ENCODE data around the gene KIAA1614.

DNA sequence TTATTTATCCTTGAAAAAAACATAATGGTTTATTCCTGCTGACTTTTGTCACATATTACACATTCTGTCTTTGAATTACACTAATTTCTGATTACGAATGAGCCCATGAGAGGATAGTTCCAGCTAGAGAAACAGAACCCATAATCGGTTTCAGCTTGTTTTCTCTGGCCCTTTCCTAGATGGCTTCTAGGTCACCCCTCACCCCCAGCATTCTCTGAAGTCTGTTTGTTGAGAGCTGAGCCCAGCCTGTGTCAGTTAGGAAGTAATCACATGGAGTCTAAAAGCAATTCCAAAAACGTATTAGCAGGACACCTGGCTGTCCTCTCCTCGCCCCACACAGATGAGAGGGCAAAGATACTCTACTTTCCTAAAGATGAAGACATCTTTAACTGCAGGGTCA, 48.9 kb downstream of the KIAA1614 start:
- TF ChIP-seq EZH2 (IDR thresholded peaks at IDR 0.05), result no peak
- TF ChIP-seq CTCF (IDR thresholded peaks at IDR 0.05), result no peak

Measured in neural progenitor cell (in vitro differentiated cells).